GM23338 (cell line): ENCODE results near the gene KRT1.

Experiments
- CREB1 ChIP-seq: fragments of 250-450 bp; sonication (Bioruptor Pico); IDR thresholded peaks from 2 replicates; pipeline ENCODE4 v1.5.0; 2020; ENCODE audit warnings: low read depth, mild to moderate bottlenecking, moderate library complexity
- EZH2 ChIP-seq: fragments of 200-600 bp; sonication (generic); IDR thresholded peaks from one replicate; pipeline ENCODE4 v1.8.0; 2017; ENCODE audit warnings: antibody characterized with exemption, mild to moderate bottlenecking, low read depth; ENCODE audit not compliant: unreplicated experiment
- EZH2phosphoT487 ChIP-seq: fragments of 200-600 bp; sonication (generic); IDR thresholded peaks from one replicate; pipeline ENCODE4 v1.8.1; 2018; ENCODE audit warnings: antibody characterized with exemption; ENCODE audit not compliant: unreplicated experiment
- JUNB ChIP-seq: IDR thresholded peaks from one replicate; pipeline ENCODE4 v1.6.1; 2016; ENCODE audit warnings: antibody characterized with exemption; ENCODE audit not compliant: unreplicated experiment
- NANOG ChIP-seq: IDR thresholded peaks from 2 replicates; pipeline ENCODE4 v1.6.1; 2016; ENCODE audit warnings: antibody characterized with exemption, borderline replicate concordance
- POLR2AphosphoS5 ChIP-seq: IDR thresholded peaks from 2 replicates; pipeline ENCODE4 v1.6.1; 2016; ENCODE audit warnings: antibody characterized with exemption, low read depth
- STAT1 ChIP-seq: IDR thresholded peaks from one replicate; pipeline ENCODE4 v1.6.1; 2016; ENCODE audit warnings: antibody characterized with exemption; ENCODE audit not compliant: unreplicated experiment
- ZNF114 ChIP-seq: fragments of 250-450 bp; sonication (Bioruptor Pico); IDR thresholded peaks from 2 replicates; pipeline ENCODE4 v1.5.0; 2020; ENCODE audit warnings: mild to moderate bottlenecking, moderate library complexity
- ZNF331 ChIP-seq: fragments of 250-450 bp; sonication (Bioruptor Pico); IDR thresholded peaks from 2 replicates; pipeline ENCODE4 v1.5.0; 2020; ENCODE audit warnings: low read depth, mild to moderate bottlenecking, moderate library complexity
- TF ChIP-seq, protein P1 (sequence below), 2 experiments: fragments of 200-600 bp in 1 of 2; sonication (generic) in 1 of 2; conservative IDR thresholded peaks; 2 replicates each; pipeline versions ENCODE4 v1.5.1 to v1.6.1; 2016 to 2017; ENCODE audit warnings: antibody characterized with exemption in 2 of 2, low read depth in 2 of 2, mild to moderate bottlenecking in 2 of 2, moderate library complexity in 1 of 2
- TF ChIP-seq, protein P2 (sequence below): IDR thresholded peaks from one replicate; pipeline ENCODE4 v1.6.1; 2018; ENCODE audit warnings: antibody characterized with exemption; ENCODE audit not compliant: unreplicated experiment
- TF ChIP-seq, protein P3 (sequence below): fragments of 250-450 bp; sonication (Bioruptor Pico); IDR thresholded peaks from 2 replicates; pipeline ENCODE4 v1.5.0; 2020; ENCODE audit warnings: mild to moderate bottlenecking, moderate library complexity
- TF ChIP-seq, protein P4 (sequence below): IDR thresholded peaks from 2 replicates; pipeline ENCODE4 v1.6.1; 2016; ENCODE audit warnings: antibody characterized with exemption

DNA sequence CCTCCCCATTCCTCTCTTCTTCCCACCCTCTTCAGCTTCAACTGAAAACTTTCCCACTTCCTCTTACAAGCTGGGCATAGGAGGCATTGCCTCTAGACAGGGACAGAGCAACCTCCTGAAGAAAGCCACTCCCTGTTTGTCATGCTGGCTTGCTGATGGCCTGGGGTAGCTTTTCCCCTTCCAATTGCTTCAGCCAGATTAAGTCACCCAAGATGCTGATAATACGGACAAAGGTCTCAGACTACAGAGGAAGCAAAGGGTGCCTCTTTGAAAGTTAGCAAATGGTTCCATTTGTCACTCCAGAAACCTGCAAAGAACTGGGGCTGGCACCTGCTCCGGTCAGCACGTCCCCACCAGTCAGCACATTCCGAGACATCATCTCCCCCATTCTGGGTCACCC lies 34.2 kb downstream of the KRT1 start:
- TF ChIP-seq, protein P1, sequence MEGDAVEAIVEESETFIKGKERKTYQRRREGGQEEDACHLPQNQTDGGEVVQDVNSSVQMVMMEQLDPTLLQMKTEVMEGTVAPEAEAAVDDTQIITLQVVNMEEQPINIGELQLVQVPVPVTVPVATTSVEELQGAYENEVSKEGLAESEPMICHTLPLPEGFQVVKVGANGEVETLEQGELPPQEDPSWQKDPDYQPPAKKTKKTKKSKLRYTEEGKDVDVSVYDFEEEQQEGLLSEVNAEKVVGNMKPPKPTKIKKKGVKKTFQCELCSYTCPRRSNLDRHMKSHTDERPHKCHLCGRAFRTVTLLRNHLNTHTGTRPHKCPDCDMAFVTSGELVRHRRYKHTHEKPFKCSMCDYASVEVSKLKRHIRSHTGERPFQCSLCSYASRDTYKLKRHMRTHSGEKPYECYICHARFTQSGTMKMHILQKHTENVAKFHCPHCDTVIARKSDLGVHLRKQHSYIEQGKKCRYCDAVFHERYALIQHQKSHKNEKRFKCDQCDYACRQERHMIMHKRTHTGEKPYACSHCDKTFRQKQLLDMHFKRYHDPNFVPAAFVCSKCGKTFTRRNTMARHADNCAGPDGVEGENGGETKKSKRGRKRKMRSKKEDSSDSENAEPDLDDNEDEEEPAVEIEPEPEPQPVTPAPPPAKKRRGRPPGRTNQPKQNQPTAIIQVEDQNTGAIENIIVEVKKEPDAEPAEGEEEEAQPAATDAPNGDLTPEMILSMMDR (conservative IDR thresholded peaks at IDR 0.05; ENCODE audit: low read depth in 2 of 2), result no peak
- TF ChIP-seq, protein P2, sequence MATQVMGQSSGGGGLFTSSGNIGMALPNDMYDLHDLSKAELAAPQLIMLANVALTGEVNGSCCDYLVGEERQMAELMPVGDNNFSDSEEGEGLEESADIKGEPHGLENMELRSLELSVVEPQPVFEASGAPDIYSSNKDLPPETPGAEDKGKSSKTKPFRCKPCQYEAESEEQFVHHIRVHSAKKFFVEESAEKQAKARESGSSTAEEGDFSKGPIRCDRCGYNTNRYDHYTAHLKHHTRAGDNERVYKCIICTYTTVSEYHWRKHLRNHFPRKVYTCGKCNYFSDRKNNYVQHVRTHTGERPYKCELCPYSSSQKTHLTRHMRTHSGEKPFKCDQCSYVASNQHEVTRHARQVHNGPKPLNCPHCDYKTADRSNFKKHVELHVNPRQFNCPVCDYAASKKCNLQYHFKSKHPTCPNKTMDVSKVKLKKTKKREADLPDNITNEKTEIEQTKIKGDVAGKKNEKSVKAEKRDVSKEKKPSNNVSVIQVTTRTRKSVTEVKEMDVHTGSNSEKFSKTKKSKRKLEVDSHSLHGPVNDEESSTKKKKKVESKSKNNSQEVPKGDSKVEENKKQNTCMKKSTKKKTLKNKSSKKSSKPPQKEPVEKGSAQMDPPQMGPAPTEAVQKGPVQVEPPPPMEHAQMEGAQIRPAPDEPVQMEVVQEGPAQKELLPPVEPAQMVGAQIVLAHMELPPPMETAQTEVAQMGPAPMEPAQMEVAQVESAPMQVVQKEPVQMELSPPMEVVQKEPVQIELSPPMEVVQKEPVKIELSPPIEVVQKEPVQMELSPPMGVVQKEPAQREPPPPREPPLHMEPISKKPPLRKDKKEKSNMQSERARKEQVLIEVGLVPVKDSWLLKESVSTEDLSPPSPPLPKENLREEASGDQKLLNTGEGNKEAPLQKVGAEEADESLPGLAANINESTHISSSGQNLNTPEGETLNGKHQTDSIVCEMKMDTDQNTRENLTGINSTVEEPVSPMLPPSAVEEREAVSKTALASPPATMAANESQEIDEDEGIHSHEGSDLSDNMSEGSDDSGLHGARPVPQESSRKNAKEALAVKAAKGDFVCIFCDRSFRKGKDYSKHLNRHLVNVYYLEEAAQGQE, result no peak
- TF ChIP-seq ZNF114 (no peak), EZH2phosphoT487 (no peak), EZH2 (no peak), POLR2AphosphoS5 (no peak), CREB1 (CRISPR knock-in tag) (no peak), JUNB (no peak), ZNF331 (no peak), STAT1 (no peak), NANOG (no peak)
- TF ChIP-seq, protein P3, sequence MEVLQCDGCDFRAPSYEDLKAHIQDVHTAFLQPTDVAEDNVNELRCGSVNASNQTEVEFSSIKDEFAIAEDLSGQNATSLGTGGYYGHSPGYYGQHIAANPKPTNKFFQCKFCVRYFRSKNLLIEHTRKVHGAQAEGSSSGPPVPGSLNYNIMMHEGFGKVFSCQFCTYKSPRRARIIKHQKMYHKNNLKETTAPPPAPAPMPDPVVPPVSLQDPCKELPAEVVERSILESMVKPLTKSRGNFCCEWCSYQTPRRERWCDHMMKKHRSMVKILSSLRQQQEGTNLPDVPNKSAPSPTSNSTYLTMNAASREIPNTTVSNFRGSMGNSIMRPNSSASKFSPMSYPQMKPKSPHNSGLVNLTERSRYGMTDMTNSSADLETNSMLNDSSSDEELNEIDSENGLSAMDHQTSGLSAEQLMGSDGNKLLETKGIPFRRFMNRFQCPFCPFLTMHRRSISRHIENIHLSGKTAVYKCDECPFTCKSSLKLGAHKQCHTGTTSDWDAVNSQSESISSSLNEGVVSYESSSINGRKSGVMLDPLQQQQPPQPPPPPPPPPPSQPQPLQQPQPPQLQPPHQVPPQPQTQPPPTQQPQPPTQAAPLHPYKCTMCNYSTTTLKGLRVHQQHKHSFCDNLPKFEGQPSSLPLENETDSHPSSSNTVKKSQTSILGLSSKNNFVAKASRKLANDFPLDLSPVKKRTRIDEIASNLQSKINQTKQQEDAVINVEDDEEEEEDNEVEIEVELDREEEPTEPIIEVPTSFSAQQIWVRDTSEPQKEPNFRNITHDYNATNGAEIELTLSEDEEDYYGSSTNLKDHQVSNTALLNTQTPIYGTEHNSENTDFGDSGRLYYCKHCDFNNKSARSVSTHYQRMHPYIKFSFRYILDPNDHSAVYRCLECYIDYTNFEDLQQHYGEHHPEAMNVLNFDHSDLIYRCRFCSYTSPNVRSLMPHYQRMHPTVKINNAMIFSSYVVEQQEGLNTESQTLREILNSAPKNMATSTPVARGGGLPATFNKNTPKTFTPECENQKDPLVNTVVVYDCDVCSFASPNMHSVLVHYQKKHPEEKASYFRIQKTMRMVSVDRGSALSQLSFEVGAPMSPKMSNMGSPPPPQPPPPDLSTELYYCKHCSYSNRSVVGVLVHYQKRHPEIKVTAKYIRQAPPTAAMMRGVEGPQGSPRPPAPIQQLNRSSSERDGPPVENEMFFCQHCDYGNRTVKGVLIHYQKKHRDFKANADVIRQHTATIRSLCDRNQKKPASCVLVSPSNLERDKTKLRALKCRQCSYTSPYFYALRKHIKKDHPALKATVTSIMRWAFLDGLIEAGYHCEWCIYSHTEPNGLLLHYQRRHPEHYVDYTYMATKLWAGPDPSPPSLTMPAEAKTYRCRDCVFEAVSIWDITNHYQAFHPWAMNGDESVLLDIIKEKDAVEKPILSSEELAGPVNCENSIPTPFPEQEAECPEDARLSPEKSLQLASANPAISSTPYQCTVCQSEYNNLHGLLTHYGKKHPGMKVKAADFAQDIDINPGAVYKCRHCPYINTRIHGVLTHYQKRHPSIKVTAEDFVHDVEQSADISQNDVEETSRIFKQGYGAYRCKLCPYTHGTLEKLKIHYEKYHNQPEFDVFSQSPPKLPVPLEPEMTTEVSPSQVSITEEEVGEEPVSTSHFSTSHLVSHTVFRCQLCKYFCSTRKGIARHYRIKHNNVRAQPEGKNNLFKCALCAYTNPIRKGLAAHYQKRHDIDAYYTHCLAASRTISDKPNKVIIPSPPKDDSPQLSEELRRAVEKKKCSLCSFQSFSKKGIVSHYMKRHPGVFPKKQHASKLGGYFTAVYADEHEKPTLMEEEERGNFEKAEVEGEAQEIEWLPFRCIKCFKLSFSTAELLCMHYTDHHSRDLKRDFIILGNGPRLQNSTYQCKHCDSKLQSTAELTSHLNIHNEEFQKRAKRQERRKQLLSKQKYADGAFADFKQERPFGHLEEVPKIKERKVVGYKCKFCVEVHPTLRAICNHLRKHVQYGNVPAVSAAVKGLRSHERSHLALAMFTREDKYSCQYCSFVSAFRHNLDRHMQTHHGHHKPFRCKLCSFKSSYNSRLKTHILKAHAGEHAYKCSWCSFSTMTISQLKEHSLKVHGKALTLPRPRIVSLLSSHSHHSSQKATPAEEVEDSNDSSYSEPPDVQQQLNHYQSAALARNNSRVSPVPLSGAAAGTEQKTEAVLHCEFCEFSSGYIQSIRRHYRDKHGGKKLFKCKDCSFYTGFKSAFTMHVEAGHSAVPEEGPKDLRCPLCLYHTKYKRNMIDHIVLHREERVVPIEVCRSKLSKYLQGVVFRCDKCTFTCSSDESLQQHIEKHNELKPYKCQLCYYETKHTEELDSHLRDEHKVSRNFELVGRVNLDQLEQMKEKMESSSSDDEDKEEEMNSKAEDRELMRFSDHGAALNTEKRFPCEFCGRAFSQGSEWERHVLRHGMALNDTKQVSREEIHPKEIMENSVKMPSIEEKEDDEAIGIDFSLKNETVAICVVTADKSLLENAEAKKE (CRISPR knock-in tag), result no peak
- TF ChIP-seq, protein P4, sequence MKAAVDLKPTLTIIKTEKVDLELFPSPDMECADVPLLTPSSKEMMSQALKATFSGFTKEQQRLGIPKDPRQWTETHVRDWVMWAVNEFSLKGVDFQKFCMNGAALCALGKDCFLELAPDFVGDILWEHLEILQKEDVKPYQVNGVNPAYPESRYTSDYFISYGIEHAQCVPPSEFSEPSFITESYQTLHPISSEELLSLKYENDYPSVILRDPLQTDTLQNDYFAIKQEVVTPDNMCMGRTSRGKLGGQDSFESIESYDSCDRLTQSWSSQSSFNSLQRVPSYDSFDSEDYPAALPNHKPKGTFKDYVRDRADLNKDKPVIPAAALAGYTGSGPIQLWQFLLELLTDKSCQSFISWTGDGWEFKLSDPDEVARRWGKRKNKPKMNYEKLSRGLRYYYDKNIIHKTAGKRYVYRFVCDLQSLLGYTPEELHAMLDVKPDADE, result no peak
